ENCODE measurements around the gene SNTG2. TPM values are rescaled to one million over a fixed set of nuclear protein-coding genes. Genes with fewer than 3 reads are reported as not detected.

SNTG2 gene
- total and polyA plus RNA-seq, 2 of the 13 experiments (the other 11 are each of a cell fraction or from before 2014, with no cell fraction given) = not detected

GRCh38 chr2:1403565-1403964 lies 452.9 kb downstream of the SNTG2 start (continued):
- TF ChIP-seq, protein P1, sequence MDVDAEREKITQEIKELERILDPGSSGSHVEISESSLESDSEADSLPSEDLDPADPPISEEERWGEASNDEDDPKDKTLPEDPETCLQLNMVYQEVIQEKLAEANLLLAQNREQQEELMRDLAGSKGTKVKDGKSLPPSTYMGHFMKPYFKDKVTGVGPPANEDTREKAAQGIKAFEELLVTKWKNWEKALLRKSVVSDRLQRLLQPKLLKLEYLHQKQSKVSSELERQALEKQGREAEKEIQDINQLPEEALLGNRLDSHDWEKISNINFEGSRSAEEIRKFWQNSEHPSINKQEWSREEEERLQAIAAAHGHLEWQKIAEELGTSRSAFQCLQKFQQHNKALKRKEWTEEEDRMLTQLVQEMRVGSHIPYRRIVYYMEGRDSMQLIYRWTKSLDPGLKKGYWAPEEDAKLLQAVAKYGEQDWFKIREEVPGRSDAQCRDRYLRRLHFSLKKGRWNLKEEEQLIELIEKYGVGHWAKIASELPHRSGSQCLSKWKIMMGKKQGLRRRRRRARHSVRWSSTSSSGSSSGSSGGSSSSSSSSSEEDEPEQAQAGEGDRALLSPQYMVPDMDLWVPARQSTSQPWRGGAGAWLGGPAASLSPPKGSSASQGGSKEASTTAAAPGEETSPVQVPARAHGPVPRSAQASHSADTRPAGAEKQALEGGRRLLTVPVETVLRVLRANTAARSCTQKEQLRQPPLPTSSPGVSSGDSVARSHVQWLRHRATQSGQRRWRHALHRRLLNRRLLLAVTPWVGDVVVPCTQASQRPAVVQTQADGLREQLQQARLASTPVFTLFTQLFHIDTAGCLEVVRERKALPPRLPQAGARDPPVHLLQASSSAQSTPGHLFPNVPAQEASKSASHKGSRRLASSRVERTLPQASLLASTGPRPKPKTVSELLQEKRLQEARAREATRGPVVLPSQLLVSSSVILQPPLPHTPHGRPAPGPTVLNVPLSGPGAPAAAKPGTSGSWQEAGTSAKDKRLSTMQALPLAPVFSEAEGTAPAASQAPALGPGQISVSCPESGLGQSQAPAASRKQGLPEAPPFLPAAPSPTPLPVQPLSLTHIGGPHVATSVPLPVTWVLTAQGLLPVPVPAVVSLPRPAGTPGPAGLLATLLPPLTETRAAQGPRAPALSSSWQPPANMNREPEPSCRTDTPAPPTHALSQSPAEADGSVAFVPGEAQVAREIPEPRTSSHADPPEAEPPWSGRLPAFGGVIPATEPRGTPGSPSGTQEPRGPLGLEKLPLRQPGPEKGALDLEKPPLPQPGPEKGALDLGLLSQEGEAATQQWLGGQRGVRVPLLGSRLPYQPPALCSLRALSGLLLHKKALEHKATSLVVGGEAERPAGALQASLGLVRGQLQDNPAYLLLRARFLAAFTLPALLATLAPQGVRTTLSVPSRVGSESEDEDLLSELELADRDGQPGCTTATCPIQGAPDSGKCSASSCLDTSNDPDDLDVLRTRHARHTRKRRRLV (CRISPR knock-in tag; IDR thresholded peaks at IDR 0.05) = no peak
- no peak for TF ChIP-seq MEIS1 (CRISPR knock-in tag; IDR thresholded peaks at IDR 0.05; ENCODE audit: borderline replicate concordance)
- no peak for TF ChIP-seq AKAP8 (CRISPR knock-in tag; IDR thresholded peaks at IDR 0.05)
- no peak for TF ChIP-seq RFX3 (CRISPR knock-in tag; IDR thresholded peaks at IDR 0.05)
- no peak for TF ChIP-seq ZFP36L1 (CRISPR knock-in tag; IDR thresholded peaks at IDR 0.05)
- TF ChIP-seq EZH2 (conservative IDR thresholded peaks at IDR 0.05; ENCODE audit: low read depth, low read length) = no peak
- TF ChIP-seq ZNF703 (CRISPR knock-in tag; IDR thresholded peaks at IDR 0.05; ENCODE audit: borderline replicate concordance) = no peak

DNA sequence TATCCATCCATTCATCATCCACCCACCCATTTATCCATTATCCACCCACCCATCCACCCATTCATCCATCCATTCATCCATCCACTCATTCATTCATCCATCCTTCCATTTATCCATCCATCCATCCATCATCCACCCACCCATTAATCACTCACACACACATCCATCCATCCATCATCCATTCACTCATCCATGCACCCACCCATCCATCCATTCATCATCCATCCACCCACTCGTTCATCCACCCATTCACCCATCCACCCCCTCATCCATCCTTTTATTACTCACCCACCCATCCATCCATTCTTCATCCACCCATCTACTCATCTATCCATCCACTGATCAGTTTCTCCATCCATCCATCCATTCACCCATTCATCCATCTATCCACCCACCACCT lies 454.5 kb downstream of the SNTG2 start:
- no peaks in the 10 kb centered on the region for H3K36me3 ChIP-seq (replicated peaks in 1 of 2; ENCODE audit: control insufficient read depth in 1 of 2, insufficient read depth in 2 of 2, low read length in 2 of 2)
- in situ Hi-C loops (cut with HindIII; ENCODE audit: extremely low pct_ligation_motif_present, low pct_unique_long_range_greater_than_20kb) = no loop called here
- H3K4me1 ChIP-seq (ENCODE audit: insufficient read depth, low read length) = no peaks in the 10 kb centered on the region
- intact Hi-C loops (cut with micrococcal nuclease; ENCODE audit: unreplicated experiment) = no loop called here
- no peak overlapping the region for H2AFZ ChIP-seq (ENCODE audit: low read length)
- TF ChIP-seq SKI (IDR thresholded peaks at IDR 0.05; ENCODE audit: partially characterized antibody) (no peak), TRIM22 (IDR thresholded peaks at IDR 0.05) (peak; percentile 87; the same call in 1 of the 2 replicates)
- H3K27me3 ChIP-seq (ENCODE audit: control insufficient read depth in 1 of 2, insufficient read depth in 2 of 2, low read length in 2 of 2) = peaks cover 0 to 23% of the 10 kb centered on the region in 2 experiments; a peak in 1 of 5 replicates
- no peak overlapping the region for H3K4me2 ChIP-seq (ENCODE audit: low read depth, low read length)
- H3K4me3 ChIP-seq (replicated peaks in 1 of 3; ENCODE audit: insufficient read depth in 1 of 3, low read depth in 2 of 3, low read length in 3 of 3) = no peak overlapping the region
- no peaks in the 10 kb centered on the region for H3K79me2 ChIP-seq (ENCODE audit: insufficient read depth, low read length)
- H3K9me3 ChIP-seq (ENCODE audit: low read length) = no peaks in the 10 kb centered on the region
- ChIA-PET CTCF (ENCODE audit: low intra/inter-chr PET ratio, low total read pairs) (no interaction called here), POLR2A (no interaction called here)
- no peak for DNase-seq (ENCODE audit: low spot score)
- no peak overlapping the region for H3K9ac ChIP-seq (ENCODE audit: insufficient read depth, low read depth, low read length)
- FAIRE-seq = no peak
- BruUV-seq (replicated peaks) = no TSS peak
- WGBS (ENCODE audit: low lambda C conversion rate) = 0% methylated on average over 1 of the region's 1 CpG
- no peak for ATAC-seq
- no peaks in the 10 kb centered on the region for H4K20me1 ChIP-seq (ENCODE audit: insufficient read depth, low read length)
- H3K27ac ChIP-seq (ENCODE audit: extremely low read length, insufficient read depth, low read length) = no peak overlapping the region
